Panc1 (cell line): Measurements from ENCODE around the gene KIAA1217. TPM values are rescaled to one million over a fixed set of nuclear protein-coding genes. Genes with fewer than 3 reads are reported as not detected.

Source experiments
- ATAC-seq: fragments of 200-7000 bp; cut with Tn5 transposase; 2 replicates; pipeline ENCODE4 v1.9.1; 2020; ENCODE audit warnings: mild to moderate bottlenecking, moderate library complexity
- Bru-seq: library from RNA; stranded (reverse); fragments of 400-500 nt; gene quantifications from one replicate; lab custom pipeline; 2021; lab: Mats Ljungman, UMichigan
- BruChase-seq, 2 experiments: library from RNA; stranded (reverse); fragments of 400-500 nt; gene quantifications; one replicate each; lab custom pipeline; 2021; lab: Mats Ljungman, UMichigan
- BruUV-seq: library from RNA; stranded (reverse); fragments of 400-500 nt; replicated peaks from 2 replicates; lab custom pipeline; 2021; lab: Mats Ljungman, UMichigan
- CTCF ChIA-PET: fragments of 300-600 bp; sonication (Branson Sonifier 250); formaldehyde crosslinking; loops from one replicate; lab custom pipeline; 2022; ENCODE audit warnings: antibody characterized with exemption; lab: Charles Lee
- POLR2A ChIA-PET: fragments of 300-600 bp; sonication (Branson Sonifier 250); formaldehyde crosslinking; loops from one replicate; lab custom pipeline; 2022; ENCODE audit warnings: antibody characterized with exemption; lab: Charles Lee
- DNase-seq: peaks from one replicate; pipeline ENCODE4 v3.0.0-alpha.2; 2010; ENCODE audit warnings: low read depth, low spot score
- H3K27ac ChIP-seq: 2 replicates; pipeline ENCODE4 v1.5.1; 2011; ENCODE audit warnings: mild to moderate bottlenecking, low read length, inconsistent platforms
- H3K27me3 ChIP-seq: fragments of 200-500 bp; sonication (Bioruptor generic); 2 replicates; pipeline ENCODE4 v1.6.0; 2014; ENCODE audit warnings: low read length, inconsistent platforms; ENCODE audit not compliant: control insufficient read depth, insufficient read depth
- H3K36me3 ChIP-seq: fragments of 200-500 bp; sonication (Bioruptor generic); 2 replicates; pipeline ENCODE4 v1.5.1; 2014; ENCODE audit warnings: inconsistent platforms, mild to moderate bottlenecking, low read length, moderate library complexity; ENCODE audit not compliant: control insufficient read depth, insufficient read depth
- H3K4me1 ChIP-seq: 2 replicates; pipeline ENCODE4 v1.5.1; 2011; ENCODE audit warnings: inconsistent platforms, mild to moderate bottlenecking, low read length, moderate library complexity; ENCODE audit not compliant: control insufficient read depth, insufficient read depth
- H3K4me3 ChIP-seq, 2 experiments: 2 replicates each; pipeline ENCODE4 v1.5.1; 2011 to 2012; ENCODE audit warnings: low read depth in 2 of 2, low read length in 2 of 2, mild to moderate bottlenecking in 2 of 2, inconsistent platforms in 1 of 2, moderate library complexity in 1 of 2
- H3K9me3 ChIP-seq: fragments of 200-500 bp; sonication (Bioruptor generic); 2 replicates; pipeline ENCODE4 v1.5.1; 2014; ENCODE audit warnings: low read depth, mild to moderate bottlenecking, inconsistent platforms, low read length, moderate library complexity; ENCODE audit not compliant: control insufficient read depth, insufficient read depth
- CTCF ChIP-seq: fragments of 450-650 bp; IDR thresholded peaks from 2 replicates; pipeline ENCODE4 v1.5.1; 2017; ENCODE audit warnings: mild to moderate bottlenecking
- POLR2AphosphoS5 ChIP-seq: IDR thresholded peaks from 2 replicates; pipeline ENCODE4 v1.6.1; 2012; ENCODE audit warnings: mild to moderate bottlenecking, low read depth, low read length, moderate library complexity
- REST ChIP-seq, 2 experiments: IDR thresholded peaks; 2 replicates each; pipeline ENCODE4 v1.6.1; 2011 to 2012; ENCODE audit warnings: low read depth in 2 of 2, control low read depth in 1 of 2, low read length in 1 of 2, mild to moderate bottlenecking in 1 of 2, moderate library complexity in 1 of 2; ENCODE audit not compliant: insufficient read depth in 1 of 2
- SIN3A ChIP-seq: IDR thresholded peaks from 2 replicates; pipeline ENCODE4 v1.6.1; 2012; ENCODE audit warnings: low read depth, mild to moderate bottlenecking, low read length, moderate library complexity, borderline replicate concordance; ENCODE audit not compliant: insufficient read depth
- TCF7L2 ChIP-seq: IDR thresholded peaks from 2 replicates; pipeline ENCODE4 v1.6.1; 2011; ENCODE audit warnings: mild to moderate bottlenecking, low read depth, low read length, inconsistent platforms
- in situ Hi-C: cut with HindIII; loops from 2 replicates; pipeline ENCODE4 v1.10.0; 2016; ENCODE audit warnings: low sequenced_read_pairs, low pct_unique_long_range_greater_than_20kb
- intact Hi-C: fragments of 100-400 bp; cut with micrococcal nuclease; formaldehyde crosslinking; loops from one replicate; pipeline ENCODE4 v1.10.0; 2022; ENCODE audit not compliant: unreplicated experiment
- long read RNA-seq: library from polyadenylated mRNA; unstranded; transcript quantifications from one replicate; pipeline ENCODE4 v2.0.0, GENCODE V29; 2021; ENCODE audit not compliant: unreplicated experiment
- polyA plus RNA-seq: library from polyadenylated mRNA; unstranded; fragments of >200 nt; gene quantifications from one replicate; pipeline ENCODE4 v1.2.1, GENCODE V29; 2012; ENCODE audit warnings: missing spikeins; ENCODE audit not compliant: insufficient read length
- total RNA-seq: library from RNA; stranded (reverse); gene quantifications from one replicate; pipeline ENCODE4 v1.2.1, GENCODE V29; 2021; ENCODE audit not compliant: unreplicated experiment

KIAA1217 gene
- 11.6 TPM for total RNA-seq
- polyA plus RNA-seq: 8.2 TPM
- percentile 43 among the genes with signal in this experiment for Bru-seq, nascent RNA
- percentile 36 among the genes with signal in this experiment for BruChase-seq, experiment 1, labeled RNA remaining after a 2-hour chase
- BruChase-seq, experiment 2, labeled RNA remaining after a 6-hour chase: percentile 42 among the genes with signal in this experiment
- long read RNA-seq, partial matches to known transcripts: 8 of 13 reads
- long read RNA-seq, other reads (novel, unspliced or antisense): 5 of 13 reads

GRCh38 chr10:24208661-24209431, at the start of gene KIAA1217:
TSS of gene KIAA1217 (plus strand) at chr10:24209138. CDS start at chr10:24209194, 56 bp downstream.
- ATAC-seq: peak; percentile 83
- POLR2A ChIA-PET: no interaction called here
- no peak for TF ChIP-seq REST (IDR thresholded peaks at IDR 0.05; ENCODE audit: insufficient read depth in 1 of 2, low read depth in 2 of 2, low read length in 1 of 2)
- no peak for TF ChIP-seq TCF7L2
- no peak for TF ChIP-seq CTCF
- TF ChIP-seq POLR2AphosphoS5: no peak
- peak within 1 kb of the TSS; percentile 61 for H3K27ac ChIP-seq
- in situ Hi-C loops: no loop called here
- CTCF ChIA-PET: interaction anchor here (0.5 to 0.6 kb wide), 2 partner anchors 103 to 1666 kb away, joined by 4 to 11 read pairs; no protein-coding TSS in a partner anchor
- peaks cover 13% of the 10 kb centered on the region for H3K4me1 ChIP-seq
- DNase-seq: no peak
- H3K27me3 ChIP-seq: no peaks in the 10 kb centered on the region
- intact Hi-C loops: loop anchor here (10.0 kb wide), 1 partner anchor 296 kb away; no protein-coding TSS in a partner anchor
- peak within 1 kb of the TSS; percentile 47 to 54 for H3K4me3 ChIP-seq
- no peaks in the 10 kb centered on the region for H3K9me3 ChIP-seq
- no TSS peak for BruUV-seq
- no peaks in the 10 kb centered on the region for H3K36me3 ChIP-seq

GRCh38 chr10:24162206-24162985, 46.5 kb upstream of the KIAA1217 start:
- H3K27ac ChIP-seq: no peak overlapping the region
- DNase-seq (no peak), ATAC-seq (no peak)
- CTCF ChIA-PET: interaction anchor here (0.6 kb wide), 1 partner anchor 149 kb away, joined by 11 read pairs; no protein-coding TSS in a partner anchor
- H3K27me3 ChIP-seq: no peaks in the 10 kb centered on the region
- TF ChIP-seq CTCF (no peak), TCF7L2 (no peak), REST (IDR thresholded peaks at IDR 0.05; ENCODE audit: insufficient read depth in 1 of 2, low read depth in 2 of 2, low read length in 1 of 2) (no peak), POLR2AphosphoS5 (no peak), SIN3A (no peak)
- H3K9me3 ChIP-seq: no peaks in the 10 kb centered on the region
- no peaks in the 10 kb centered on the region for H3K36me3 ChIP-seq
- H3K4me1 ChIP-seq: no peaks in the 10 kb centered on the region
- H3K4me3 ChIP-seq: no peak overlapping the region
- POLR2A ChIA-PET: no interaction called here
- BruUV-seq: no TSS peak
- intact Hi-C loops (no loop called here), in situ Hi-C loops (no loop called here)
